ENCODE data around the gene PLCL1. TPM values are rescaled to one million over a fixed set of nuclear protein-coding genes. Genes with fewer than 3 reads are reported as not detected.

Gene PLCL1
- total RNA-seq, 1 experiment from 2014 or later: 0.07 TPM

DNA sequence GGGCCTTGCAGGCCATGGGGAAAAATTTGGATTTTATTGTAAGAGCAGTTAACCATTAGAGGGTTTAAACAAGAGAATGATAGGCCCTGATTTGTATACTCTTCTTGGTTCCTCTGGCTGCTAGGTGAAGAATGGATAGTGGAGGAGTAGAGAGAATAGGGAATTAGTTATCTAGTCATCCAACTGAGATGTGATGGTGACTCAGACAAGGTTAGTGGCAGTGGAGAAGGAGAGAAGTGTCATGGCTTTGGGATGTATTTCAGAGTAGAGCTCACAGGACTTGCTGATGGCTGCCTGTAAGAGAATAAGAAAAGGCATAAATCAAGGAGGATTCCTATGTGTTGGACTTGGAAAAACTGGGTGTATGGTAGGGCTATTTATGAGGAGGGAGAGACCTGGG is 169.4 kb downstream of the PLCL1 start:
- Histone ChIP-seq H3K27me3 (ENCODE audit: insufficient read depth, low read length) (peaks cover 6% of the 10 kb centered on the region; the same call in 1 of the 2 replicates), H3K36me3 (ENCODE audit: control insufficient read depth in 1 of 2, insufficient read depth in 2 of 2, low read length in 2 of 2) (no peaks in the 10 kb centered on the region), H3K79me2 (ENCODE audit: insufficient read depth, low read length) (no peaks in the 10 kb centered on the region), H3K9ac (ENCODE audit: low read length) (no peak overlapping the region), H3K4me1 (ENCODE audit: control insufficient read depth in 1 of 2, insufficient read depth in 2 of 2, low read length in 2 of 2) (no peaks in the 10 kb centered on the region), H4K20me1 (ENCODE audit: insufficient read depth) (no peaks in the 10 kb centered on the region), H2AFZ (ENCODE audit: low read depth, low read length, poor library complexity, severe bottlenecking) (no peak overlapping the region), H3K9me2 (ENCODE audit: insufficient read depth) (no peaks in the 10 kb centered on the region), H3K27ac (ENCODE audit: low read depth, low read length) (no peak overlapping the region), H3K4me2 (ENCODE audit: low read length) (no peak overlapping the region), H3K4me3 (replicated peaks in 1 of 2; ENCODE audit: low read depth in 1 of 2, low read length in 2 of 2) (no peak overlapping the region), H3K9me3 (ENCODE audit: control insufficient read depth in 1 of 2, insufficient read depth in 1 of 2, low read depth in 1 of 2, low read length in 2 of 2) (no peaks in the 10 kb centered on the region)
- BruUV-seq (replicated peaks): no TSS peak
- TF ChIP-seq, protein P1, sequence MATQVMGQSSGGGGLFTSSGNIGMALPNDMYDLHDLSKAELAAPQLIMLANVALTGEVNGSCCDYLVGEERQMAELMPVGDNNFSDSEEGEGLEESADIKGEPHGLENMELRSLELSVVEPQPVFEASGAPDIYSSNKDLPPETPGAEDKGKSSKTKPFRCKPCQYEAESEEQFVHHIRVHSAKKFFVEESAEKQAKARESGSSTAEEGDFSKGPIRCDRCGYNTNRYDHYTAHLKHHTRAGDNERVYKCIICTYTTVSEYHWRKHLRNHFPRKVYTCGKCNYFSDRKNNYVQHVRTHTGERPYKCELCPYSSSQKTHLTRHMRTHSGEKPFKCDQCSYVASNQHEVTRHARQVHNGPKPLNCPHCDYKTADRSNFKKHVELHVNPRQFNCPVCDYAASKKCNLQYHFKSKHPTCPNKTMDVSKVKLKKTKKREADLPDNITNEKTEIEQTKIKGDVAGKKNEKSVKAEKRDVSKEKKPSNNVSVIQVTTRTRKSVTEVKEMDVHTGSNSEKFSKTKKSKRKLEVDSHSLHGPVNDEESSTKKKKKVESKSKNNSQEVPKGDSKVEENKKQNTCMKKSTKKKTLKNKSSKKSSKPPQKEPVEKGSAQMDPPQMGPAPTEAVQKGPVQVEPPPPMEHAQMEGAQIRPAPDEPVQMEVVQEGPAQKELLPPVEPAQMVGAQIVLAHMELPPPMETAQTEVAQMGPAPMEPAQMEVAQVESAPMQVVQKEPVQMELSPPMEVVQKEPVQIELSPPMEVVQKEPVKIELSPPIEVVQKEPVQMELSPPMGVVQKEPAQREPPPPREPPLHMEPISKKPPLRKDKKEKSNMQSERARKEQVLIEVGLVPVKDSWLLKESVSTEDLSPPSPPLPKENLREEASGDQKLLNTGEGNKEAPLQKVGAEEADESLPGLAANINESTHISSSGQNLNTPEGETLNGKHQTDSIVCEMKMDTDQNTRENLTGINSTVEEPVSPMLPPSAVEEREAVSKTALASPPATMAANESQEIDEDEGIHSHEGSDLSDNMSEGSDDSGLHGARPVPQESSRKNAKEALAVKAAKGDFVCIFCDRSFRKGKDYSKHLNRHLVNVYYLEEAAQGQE (IDR thresholded peaks at IDR 0.05; ENCODE audit: low read depth): no peak
- no peak for TF ChIP-seq ELF1 (IDR thresholded peaks at IDR 0.05; ENCODE audit: borderline replicate concordance, low read depth)
- TF ChIP-seq, protein P2, sequence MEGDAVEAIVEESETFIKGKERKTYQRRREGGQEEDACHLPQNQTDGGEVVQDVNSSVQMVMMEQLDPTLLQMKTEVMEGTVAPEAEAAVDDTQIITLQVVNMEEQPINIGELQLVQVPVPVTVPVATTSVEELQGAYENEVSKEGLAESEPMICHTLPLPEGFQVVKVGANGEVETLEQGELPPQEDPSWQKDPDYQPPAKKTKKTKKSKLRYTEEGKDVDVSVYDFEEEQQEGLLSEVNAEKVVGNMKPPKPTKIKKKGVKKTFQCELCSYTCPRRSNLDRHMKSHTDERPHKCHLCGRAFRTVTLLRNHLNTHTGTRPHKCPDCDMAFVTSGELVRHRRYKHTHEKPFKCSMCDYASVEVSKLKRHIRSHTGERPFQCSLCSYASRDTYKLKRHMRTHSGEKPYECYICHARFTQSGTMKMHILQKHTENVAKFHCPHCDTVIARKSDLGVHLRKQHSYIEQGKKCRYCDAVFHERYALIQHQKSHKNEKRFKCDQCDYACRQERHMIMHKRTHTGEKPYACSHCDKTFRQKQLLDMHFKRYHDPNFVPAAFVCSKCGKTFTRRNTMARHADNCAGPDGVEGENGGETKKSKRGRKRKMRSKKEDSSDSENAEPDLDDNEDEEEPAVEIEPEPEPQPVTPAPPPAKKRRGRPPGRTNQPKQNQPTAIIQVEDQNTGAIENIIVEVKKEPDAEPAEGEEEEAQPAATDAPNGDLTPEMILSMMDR (IDR thresholded peaks at IDR 0.05 in 2 of 3, conservative IDR thresholded peaks at IDR 0.05 in 1 of 3; ENCODE audit: borderline replicate concordance in 1 of 3, insufficient read depth in 1 of 3, low read depth in 2 of 3, low read length in 2 of 3): no peak
- ChIA-PET CTCF (no interaction called here), RAD21 (ENCODE audit: low non-redundant PET in 1 of 2, low total read pairs in 2 of 2, uncharacterized antibody in 2 of 2, unreplicated experiment in 2 of 2) (no interaction called here), POLR2A (no interaction called here)
- intact Hi-C loops (cut with micrococcal nuclease): no loop called here
- ATAC-seq (no peak), DNase-seq (ENCODE audit: low read depth, low spot score) (no peak)

All from HCT116 (cell line).